NCI-H526 (cell line): ENCODE data around the gene OR6A2.
"Not testable (repeated sequence)": the region's sequence is repeated elsewhere in the genome, so short reads cannot be mapped to it uniquely, and the experiment has no call there.

Source experiments
- DNase-seq, 2 experiments: peaks; one replicate each; lab custom pipeline; 2025; lab: John Stamatoyannopoulos, UW

OR6A2 gene

GRCh38 chr11:6799402-6799801 is at the start of gene OR6A2:
TSS of gene OR6A2 (minus strand) at chr11:6799689. CDS start at chr11:6795708, 3,981 bp downstream.
- no peak for DNase-seq

- DNase-seq: no peak
Measured at GRCh38 chr11:6845383-6845782, 45.9 kb upstream of the OR6A2 start, which contains the start of gene OR10A5. TSS of gene OR10A5 (plus strand) at chr11:6845683. CDS start at chr11:6845683, 0 bp downstream.

- DNase-seq: no peak
Measured at GRCh38 chr11:6844356-6844755, 44.9 kb upstream of the OR6A2 start.

GRCh38 chr11:6843670-6844069 is 44.2 kb upstream of the OR6A2 start:
- DNase-seq: peak in 1 of 2 experiments; percentile 14

GRCh38 chr11:6841694-6842093 is 42.2 kb upstream of the OR6A2 start:
- DNase-seq: no peak

GRCh38 chr11:6834021-6834420 is 34.5 kb upstream of the OR6A2 start:
- no peak for DNase-seq

GRCh38 chr11:6833356-6833755 is 33.9 kb upstream of the OR6A2 start:
- DNase-seq: no peak

- no peak for DNase-seq
Measured at GRCh38 chr11:6828103-6828502, 28.6 kb upstream of the OR6A2 start.

- DNase-seq: no peak
Measured at GRCh38 chr11:6825231-6825744, 25.8 kb upstream of the OR6A2 start.

GRCh38 chr11:6824136-6824823 is 24.8 kb upstream of the OR6A2 start:
- no peak for DNase-seq

GRCh38 chr11:6818967-6819366 is 19.5 kb upstream of the OR6A2 start:
- no peak for DNase-seq

GRCh38 chr11:6817694-6818093 is 18.2 kb upstream of the OR6A2 start:
- peak in 1 of 2 experiments; percentile 31 for DNase-seq

GRCh38 chr11:6813656-6814055 is 14.2 kb upstream of the OR6A2 start:
- no peak for DNase-seq

- DNase-seq: peak; percentile 33 to 79
Measured at GRCh38 chr11:6812390-6813005, 13.0 kb upstream of the OR6A2 start.

- DNase-seq: not testable (repeated sequence)
Measured at GRCh38 chr11:6801075-6801474, 1.6 kb upstream of the OR6A2 start.

GRCh38 chr11:6794639-6795038 is 4.8 kb downstream of the OR6A2 start:
- DNase-seq: no peak

- DNase-seq: peak in 1 of 2 experiments; percentile 13
Measured at GRCh38 chr11:6790546-6790945, 8.9 kb downstream of the OR6A2 start.

GRCh38 chr11:6782720-6783119 is 16.8 kb downstream of the OR6A2 start, which contains the start of gene OR2AG1:
TSS of gene OR2AG1 (plus strand) at chr11:6783020. CDS start at chr11:6785038, 2,018 bp downstream.
- no peak for DNase-seq

GRCh38 chr11:6780829-6781228 is 18.7 kb downstream of the OR6A2 start:
- no peak for DNase-seq

- no peak for DNase-seq
Measured at GRCh38 chr11:6778518-6778917, 21.0 kb downstream of the OR6A2 start.

GRCh38 chr11:6771926-6772893 is 27.3 kb downstream of the OR6A2 start, which contains the start of gene OR2AG2:
TSS of gene OR2AG2 (minus strand) at chr11:6771976. CDS start at chr11:6768957, 3,019 bp downstream.
- DNase-seq: no peak
